ENCODE results near the gene ADARB2.

DNA sequence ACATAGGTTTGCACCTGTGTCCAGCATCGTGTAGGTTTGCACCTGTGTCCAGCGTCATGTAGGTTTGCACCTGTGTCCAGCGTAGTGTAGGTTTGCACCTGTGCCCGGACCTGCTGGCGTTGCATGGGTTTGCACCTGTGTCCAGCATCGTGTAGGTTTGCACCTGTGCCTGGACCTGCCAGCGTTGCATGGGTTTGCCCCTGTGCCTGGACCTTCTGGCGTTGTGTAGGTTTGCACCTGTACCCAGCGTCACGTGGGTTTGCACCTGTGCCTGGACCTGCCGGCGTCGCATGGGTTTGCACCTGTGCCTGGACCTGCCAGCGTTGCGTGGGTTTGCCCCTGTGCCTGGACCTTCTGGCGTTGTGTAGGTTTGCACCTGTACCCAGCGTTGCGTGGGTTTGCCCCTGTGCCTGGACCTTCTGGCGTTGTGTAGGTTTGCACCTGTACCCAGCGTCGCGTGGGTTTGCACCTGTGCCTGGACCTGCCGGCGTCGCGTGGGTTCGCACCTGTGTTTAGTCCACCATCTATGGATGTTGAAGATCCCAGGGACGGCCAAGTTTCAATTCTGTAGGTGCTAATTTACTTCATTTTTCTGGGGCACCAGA lies 523.2 kb downstream of the ADARB2 start:
- TF ChIP-seq EP300 (IDR thresholded peaks at IDR 0.05) = no peak
- TF ChIP-seq POLR2A (IDR thresholded peaks at IDR 0.05) = no peak
